H7 (cell line): Measurements from ENCODE around the gene CD82. TPM values are rescaled to one million over a fixed set of nuclear protein-coding genes. Genes with fewer than 3 reads are reported as not detected.
"Not testable (repeated sequence)": the region's sequence is repeated elsewhere in the genome, so short reads cannot be mapped to it uniquely, and the experiment has no call there.

Experiments used
- DNase-seq: peaks from one replicate; pipeline ENCODE4 v3.0.0; 2012
- H3K27me3 ChIP-seq: 2 replicates; pipeline ENCODE4 v1.6.0; 2011; ENCODE audit warnings: mild to moderate bottlenecking, low read length; ENCODE audit not compliant: control insufficient read depth, insufficient read depth
- H3K36me3 ChIP-seq: replicated peaks from 2 replicates; pipeline ENCODE4 v1.5.1; 2011; ENCODE audit warnings: low read length; ENCODE audit not compliant: control insufficient read depth, insufficient read depth
- H3K4me3 ChIP-seq: 2 replicates; pipeline ENCODE4 v1.5.1; 2011; ENCODE audit warnings: low read depth, mild to moderate bottlenecking, control low read depth, low read length, moderate library complexity; ENCODE audit not compliant: insufficient read depth
- total RNA-seq: library from RNA; depleted of rRNA; stranded (reverse); fragments of >200 nt; shearing (Covaris generic); gene quantifications from 2 replicates; pipeline ENCODE4 v1.2.3, GENCODE V29; 2014

CD82 gene
- total RNA-seq, 1 experiment from 2014 or later, result 1.3 TPM

DNA sequence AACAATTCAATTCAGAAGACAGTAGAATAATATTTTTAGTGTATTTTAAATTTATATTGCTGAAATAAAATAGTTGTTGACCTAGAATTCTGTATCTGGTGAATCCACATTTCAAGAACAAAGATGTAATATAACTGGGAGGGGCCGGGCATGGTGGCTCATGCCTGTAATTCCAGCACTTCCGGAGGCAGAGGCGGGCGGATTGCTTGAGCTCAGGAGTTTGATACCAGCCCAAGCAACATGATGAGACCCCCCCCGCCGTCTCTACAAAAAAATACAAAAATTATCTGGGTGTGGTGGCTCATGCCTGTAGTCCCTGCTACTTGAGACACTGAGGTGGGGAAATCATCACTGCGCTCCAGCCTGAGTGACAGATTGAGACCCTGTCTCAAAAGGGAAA is 72.6 kb downstream of the CD82 start:
- no peaks in the 10 kb centered on the region for H3K27me3 ChIP-seq
- no peaks in the 10 kb centered on the region for H3K36me3 ChIP-seq
- H3K4me3 ChIP-seq, result no peak overlapping the region
- no peak for DNase-seq

DNA sequence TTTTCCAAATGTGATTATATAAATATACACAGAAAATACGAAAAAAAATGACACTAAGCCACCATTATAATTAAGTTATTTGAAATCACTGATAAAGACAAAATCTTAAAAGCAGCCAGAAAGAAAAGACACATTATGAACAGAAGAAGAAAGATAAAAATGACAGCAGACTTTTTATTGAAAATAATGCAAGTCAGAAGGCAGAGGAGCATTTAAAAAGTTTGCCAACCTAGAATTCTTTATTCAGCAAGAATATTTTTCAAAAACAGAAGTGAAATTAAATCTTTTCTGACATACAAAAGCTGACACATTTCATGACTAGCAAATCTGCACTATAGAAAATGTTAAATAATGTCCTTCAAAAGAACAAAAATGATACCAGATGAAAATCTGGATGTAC is 77.8 kb downstream of the CD82 start:
- no peak for DNase-seq
- no peak overlapping the region for H3K4me3 ChIP-seq
- no peaks in the 10 kb centered on the region for H3K27me3 ChIP-seq
- no peaks in the 10 kb centered on the region for H3K36me3 ChIP-seq

DNA sequence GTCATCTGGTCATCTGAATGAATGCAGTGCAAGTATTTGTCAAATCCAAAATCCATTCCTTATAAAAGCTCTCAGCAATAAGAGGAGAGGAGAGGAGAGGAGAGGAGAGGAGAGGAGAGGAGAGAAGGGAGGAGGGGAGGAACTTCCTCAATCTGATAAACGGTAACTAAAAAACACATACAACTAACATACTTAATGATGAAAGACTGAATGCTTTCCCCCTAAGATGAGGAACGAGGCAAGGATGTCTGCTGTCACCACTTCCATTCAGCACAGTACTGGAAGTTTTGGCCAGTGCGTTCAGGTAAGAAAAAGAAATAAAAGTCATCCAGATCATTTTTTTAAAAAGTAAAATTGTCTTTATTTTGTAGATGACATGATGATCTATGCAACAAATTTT is 80.4 kb downstream of the CD82 start:
- Histone ChIP-seq H3K27me3 (no peaks in the 10 kb centered on the region), H3K36me3 (no peaks in the 10 kb centered on the region), H3K4me3 (no peak overlapping the region)
- no peak for DNase-seq

DNA sequence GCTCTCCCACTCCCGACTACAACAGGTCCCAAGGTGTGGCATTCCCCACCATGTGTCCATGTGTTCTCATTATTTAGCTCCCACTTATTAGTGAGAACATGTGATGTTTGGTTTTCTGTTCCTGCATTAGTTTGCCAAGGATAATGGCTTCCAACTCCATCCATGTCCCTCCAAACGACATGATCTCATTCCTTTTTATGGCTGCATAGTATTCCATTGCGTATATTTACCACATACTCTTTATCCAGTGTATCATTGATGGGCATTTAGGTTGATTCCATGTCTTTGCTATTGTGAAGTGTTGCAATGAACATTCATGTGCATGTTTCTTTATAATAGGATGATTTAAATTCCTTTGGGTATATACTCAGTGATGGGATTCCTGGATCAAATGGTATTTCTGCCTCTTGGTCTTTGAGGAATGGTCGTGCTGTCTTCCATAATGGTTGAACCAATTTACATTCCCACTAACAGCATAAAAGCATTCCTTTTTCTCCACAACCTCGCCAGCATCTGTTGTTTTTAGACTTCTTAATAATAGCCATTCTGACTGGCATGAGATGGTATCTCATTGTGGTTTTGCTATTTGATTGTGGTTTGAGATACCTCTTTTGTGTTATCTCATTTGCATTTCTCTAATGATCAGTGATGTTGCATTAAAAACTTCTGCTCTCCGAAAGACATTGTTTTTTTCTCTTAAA is 81.9 kb downstream of the CD82 start:
- not testable (repeated sequence) for H3K36me3 ChIP-seq, H3K4me3 ChIP-seq, H3K27me3 ChIP-seq, DNase-seq

GRCh38 chr11:44648109-44648508 is 82.6 kb downstream of the CD82 start:
- no peak for DNase-seq
- H3K4me3 ChIP-seq, result no peak overlapping the region
- H3K36me3 ChIP-seq, result no peaks in the 10 kb centered on the region
- peaks cover 2% of the 10 kb centered on the region; the same call in 1 of the 2 replicates for H3K27me3 ChIP-seq

DNA sequence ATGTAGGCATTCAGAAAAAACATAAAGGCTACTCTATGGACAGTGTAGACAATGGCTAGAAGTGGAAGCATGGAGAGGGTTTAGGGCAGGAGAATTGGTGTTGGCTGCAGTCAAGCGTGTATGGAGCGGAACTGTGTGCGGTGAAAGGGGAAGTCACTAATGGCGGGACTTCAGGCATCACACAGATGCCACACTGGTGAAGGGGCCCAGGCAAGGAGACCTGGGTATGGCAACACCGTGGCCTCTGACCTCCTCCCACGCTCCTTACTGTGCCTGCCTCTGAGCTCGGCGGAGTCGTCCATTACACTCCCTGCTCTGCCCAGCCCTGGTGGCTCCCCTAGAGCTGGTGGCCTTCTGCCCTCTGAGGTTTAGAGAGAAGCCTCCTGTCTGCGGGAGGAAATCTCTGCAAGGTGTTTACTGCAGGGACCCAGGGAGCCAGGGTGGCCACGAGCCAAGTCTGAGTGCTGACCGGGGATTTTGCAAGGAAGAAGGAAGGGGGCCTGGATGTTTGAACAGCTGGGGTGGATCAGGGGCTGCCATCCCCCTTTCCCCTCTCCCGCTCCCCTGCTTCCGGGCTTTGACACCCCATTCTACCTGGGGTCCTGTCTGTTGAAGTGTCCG is 86.2 kb downstream of the CD82 start:
- DNase-seq, result peak; percentile 19
- Histone ChIP-seq H3K36me3 (no peaks in the 10 kb centered on the region), H3K27me3 (peaks cover 2% of the 10 kb centered on the region; the same call in 1 of the 2 replicates), H3K4me3 (no peak overlapping the region)

DNA sequence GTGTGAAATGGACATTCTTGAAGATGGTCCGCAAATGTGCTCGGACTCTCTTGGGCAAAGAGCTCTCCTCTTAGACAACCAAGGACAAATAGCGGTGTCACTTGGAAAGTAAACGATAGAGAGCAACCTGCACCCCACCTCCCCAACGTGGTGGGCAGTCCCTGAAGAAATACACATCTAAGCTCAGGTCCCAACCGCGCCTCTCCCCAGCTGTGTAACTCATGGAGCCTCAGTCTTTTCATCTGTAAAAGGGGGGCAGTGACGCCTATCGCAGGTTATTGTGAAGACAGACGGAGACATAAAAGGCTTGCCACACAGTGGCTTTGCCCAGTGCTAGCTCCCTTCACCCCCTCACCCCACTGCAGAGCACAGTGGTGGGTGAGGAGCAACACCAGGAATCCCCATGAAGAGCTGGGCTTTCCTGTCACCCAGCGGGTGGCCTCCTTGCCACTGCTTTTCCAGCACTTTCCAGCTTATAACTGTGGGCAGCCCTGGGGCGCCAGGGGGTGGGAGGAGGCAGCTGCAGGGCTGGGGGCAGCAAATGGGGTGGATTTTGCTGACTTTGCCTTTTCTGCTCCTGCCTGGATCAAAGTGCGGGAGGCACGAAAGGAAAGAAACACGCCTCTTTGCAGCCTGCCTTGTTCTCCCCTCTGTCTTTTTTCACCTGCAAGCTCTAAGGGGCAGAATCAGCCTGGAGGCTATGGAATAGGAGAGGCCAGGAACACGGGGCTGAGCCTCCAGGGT is 87.6 kb downstream of the CD82 start:
- H3K36me3 ChIP-seq, result no peaks in the 10 kb centered on the region
- DNase-seq, result no peak

DNA sequence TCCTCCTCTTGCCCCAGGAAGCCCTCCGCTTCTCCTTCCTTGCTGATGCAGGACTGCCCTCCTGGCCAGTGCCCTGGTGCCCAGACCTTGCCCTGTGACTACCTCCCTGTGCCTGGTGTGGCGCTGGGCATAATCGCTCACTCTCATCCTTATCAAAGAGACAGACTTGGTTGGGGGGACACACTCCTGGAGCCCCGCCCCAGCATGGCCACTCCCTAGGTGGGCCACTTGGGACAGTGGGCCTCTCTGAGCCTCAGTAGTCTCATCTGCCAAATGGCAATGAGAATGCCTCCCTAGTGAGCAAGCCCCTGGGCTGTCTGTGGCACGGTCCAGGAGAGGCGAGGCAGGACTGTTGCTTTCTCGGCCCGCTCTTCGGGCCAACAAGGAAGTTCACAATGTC is 88.6 kb downstream of the CD82 start:
- Histone ChIP-seq H3K36me3 (no peaks in the 10 kb centered on the region), H3K4me3 (no peak overlapping the region), H3K27me3 (peaks cover 2% of the 10 kb centered on the region; the same call in 1 of the 2 replicates)
- DNase-seq, result no peak

More for the DNA sequence above, 87.6 kb downstream of the CD82 start:
- peaks cover 2% of the 10 kb centered on the region; the same call in 1 of the 2 replicates for H3K27me3 ChIP-seq
- H3K4me3 ChIP-seq, result no peak overlapping the region

DNA sequence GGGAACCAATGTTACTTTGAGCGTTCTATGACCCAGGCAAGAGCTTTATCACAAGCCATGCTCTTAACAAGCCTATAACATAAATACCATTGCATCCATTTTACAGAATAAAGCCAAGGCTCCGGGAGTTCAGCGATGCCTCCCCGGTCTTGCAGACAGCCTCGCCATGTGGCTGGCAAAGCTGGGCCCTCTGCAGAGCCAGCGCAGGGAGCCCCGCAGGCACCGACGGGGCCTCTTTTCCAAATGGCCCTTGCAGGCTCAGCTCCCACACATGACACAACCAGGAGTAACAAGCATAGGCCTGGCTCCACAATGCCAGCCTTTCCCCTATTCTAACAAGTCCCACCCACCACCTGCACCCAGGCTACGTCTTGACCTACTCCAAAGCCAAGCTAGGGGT is 89.1 kb downstream of the CD82 start:
- no peak overlapping the region for H3K4me3 ChIP-seq
- no peaks in the 10 kb centered on the region for H3K36me3 ChIP-seq
- H3K27me3 ChIP-seq, result peaks cover 2% of the 10 kb centered on the region; the same call in 1 of the 2 replicates
- no peak for DNase-seq

GRCh38 chr11:44657836-44658505 is 92.5 kb downstream of the CD82 start:
- no peaks in the 10 kb centered on the region for H3K36me3 ChIP-seq
- no peak for DNase-seq
- H3K4me3 ChIP-seq, result no peak overlapping the region

DNA sequence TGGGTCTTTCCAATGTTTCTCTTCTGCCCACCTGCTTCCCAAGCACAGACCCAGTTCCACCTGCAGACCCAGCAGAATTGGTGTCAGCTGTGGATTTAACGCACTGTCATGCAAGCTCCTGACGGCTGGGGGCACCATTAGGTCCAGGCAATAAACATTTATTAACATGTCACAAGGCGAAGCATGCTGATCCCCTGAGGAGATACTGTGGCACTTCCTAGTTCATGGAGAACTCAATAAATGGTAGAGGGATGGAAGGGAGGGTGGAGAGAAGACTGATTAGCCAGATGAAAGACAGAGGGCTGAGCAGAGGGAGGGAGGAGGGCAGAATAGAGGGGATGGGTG is 93.0 kb downstream of the CD82 start:
- no peak overlapping the region for H3K4me3 ChIP-seq

More at GRCh38 chr11:44657836-44658505, 92.5 kb downstream of the CD82 start:
- no peaks in the 10 kb centered on the region for H3K27me3 ChIP-seq

DNA sequence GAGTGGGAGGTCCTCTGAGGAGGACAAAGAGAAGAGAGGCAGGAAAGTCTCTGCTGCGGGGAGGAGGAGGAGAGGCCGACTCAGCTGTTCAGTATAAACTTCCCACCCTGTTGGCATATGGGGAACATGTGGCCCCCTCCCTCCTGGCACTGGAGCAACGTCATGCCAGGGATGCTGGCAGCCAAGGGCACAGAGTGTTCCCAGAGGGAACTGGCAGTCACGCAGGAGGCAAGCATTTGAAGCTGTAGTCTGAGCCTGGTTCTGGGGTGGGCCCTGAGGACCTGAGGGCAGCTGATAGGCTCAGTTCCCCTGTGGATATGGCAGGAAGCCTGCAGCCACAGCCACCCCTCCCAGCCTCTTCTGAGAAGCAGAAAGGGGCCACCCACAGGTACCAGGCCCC is 94.2 kb downstream of the CD82 start:
- no peaks in the 10 kb centered on the region for H3K36me3 ChIP-seq
- no peak for DNase-seq
- H3K27me3 ChIP-seq, result no peaks in the 10 kb centered on the region
- no peak overlapping the region for H3K4me3 ChIP-seq

More for the DNA sequence above, 93.0 kb downstream of the CD82 start:
- no peaks in the 10 kb centered on the region for H3K36me3 ChIP-seq
- DNase-seq, result peak; percentile 70
- no peaks in the 10 kb centered on the region for H3K27me3 ChIP-seq

GRCh38 chr11:44660535-44660934 is 95.1 kb downstream of the CD82 start:
- H3K36me3 ChIP-seq, H3K27me3 ChIP-seq, DNase-seq, H3K4me3 ChIP-seq: not testable (repeated sequence)

GRCh38 chr11:44661311-44661717 is 95.9 kb downstream of the CD82 start:
- DNase-seq, result no peak
- H3K4me3 ChIP-seq, result no peak overlapping the region
- H3K27me3 ChIP-seq, result no peaks in the 10 kb centered on the region
- H3K36me3 ChIP-seq, result no peaks in the 10 kb centered on the region
